Stimulated activated CD8-positive, alpha-beta memory T cell treated with anti-CD3 and anti-CD28 coated beads, Interleukin-4, amount 100 ng/mL, for 24 hours (primary cell): ENCODE results near the gene OSBPL7.

Experiments used
- DNase-seq: peaks from one replicate; pipeline ENCODE4 v3.0.0-alpha.2; 2020; ENCODE audit warnings: low read depth

OSBPL7 gene

GRCh38 chr17:47763913-47764582 is 57.5 kb downstream of the OSBPL7 start:
- DNase-seq = no peak

GRCh38 chr17:47762728-47763127 is 58.9 kb downstream of the OSBPL7 start:
- DNase-seq = no peak

GRCh38 chr17:47760409-47761140 is 61.0 kb downstream of the OSBPL7 start:
- no peak for DNase-seq

- DNase-seq = no peak
Observed at GRCh38 chr17:47757386-47757785, 64.2 kb downstream of the OSBPL7 start.
